Coronary artery (tissue), 2 donors: Measurements from ENCODE around the gene TTLL13.

Experiments
- DNase-seq: peaks from one replicate; pipeline ENCODE4 v3.0.0-alpha.2; 2017; ENCODE audit warnings: low spot score
- H3K27ac ChIP-seq, 2 donors: fragments of 200-600 bp; sonication (generic); one replicate each; pipeline ENCODE4 v1.5.1; 2016 to 2019
- H3K4me3 ChIP-seq: fragments of 200-600 bp; sonication (generic); 2 replicates; pipeline ENCODE4 v1.5.1; 2016; ENCODE audit warnings: mild to moderate bottlenecking, moderate library complexity
- CTCF ChIP-seq: fragments of 200-600 bp; sonication (generic); IDR thresholded peaks from one replicate; pipeline ENCODE4 v1.5.1; 2019; ENCODE audit warnings: antibody characterized with exemption

Gene TTLL13

GRCh38 chr15:90261811-90262210 lies 12.5 kb downstream of the TTLL13 start:
- TF ChIP-seq CTCF: no peak
- Histone ChIP-seq H3K4me3 (no peak overlapping the region), H3K27ac (no peak overlapping the region)
- no peak for DNase-seq

DNA sequence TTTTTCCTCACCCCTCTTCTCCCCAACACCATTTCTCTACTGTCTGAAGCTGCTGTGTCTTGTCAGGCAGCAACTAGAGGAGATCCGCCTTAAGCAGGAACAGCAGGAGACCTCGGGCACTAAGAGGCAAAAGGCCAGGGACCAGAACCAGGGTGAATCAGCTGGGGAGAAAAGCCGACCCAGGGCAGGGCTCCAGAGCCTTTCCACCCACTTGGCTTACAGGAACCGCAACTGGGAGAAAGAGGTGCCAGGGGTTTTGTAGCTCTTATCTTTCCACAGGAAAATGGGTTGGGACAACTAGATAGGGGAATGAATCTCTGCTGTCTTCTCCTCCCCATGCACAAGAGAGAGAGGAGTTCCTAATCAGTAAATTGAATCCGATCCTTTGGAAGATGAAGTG lies 13.1 kb downstream of the TTLL13 start:
- no peak for TF ChIP-seq CTCF
- Histone ChIP-seq H3K4me3 (no peak overlapping the region), H3K27ac (no peak overlapping the region)
- no peak for DNase-seq

DNA sequence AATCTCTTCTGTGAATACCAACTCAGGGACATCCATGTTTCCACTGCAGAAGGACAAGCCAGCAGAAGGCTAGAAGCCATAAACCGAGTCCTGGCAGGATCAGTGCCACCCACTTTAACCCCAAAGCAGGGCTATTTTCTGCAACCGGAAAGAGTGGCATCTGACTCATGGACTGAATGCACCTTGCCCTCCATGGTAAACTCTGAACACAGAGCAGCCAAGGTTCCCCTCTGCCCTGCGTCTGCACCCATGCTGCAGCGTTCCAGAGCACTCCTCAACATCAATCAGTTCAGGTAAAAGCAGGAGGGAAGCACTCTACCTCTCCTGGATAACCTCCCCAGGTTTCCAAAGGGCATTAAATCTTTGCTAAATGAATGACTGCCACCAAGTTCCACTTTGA lies 15.3 kb downstream of the TTLL13 start:
- Histone ChIP-seq H3K27ac (peak overlapping the region; percentile 91 to 92), H3K4me3 (peak overlapping the region; percentile 81)
- no peak for DNase-seq
- no peak for TF ChIP-seq CTCF

DNA sequence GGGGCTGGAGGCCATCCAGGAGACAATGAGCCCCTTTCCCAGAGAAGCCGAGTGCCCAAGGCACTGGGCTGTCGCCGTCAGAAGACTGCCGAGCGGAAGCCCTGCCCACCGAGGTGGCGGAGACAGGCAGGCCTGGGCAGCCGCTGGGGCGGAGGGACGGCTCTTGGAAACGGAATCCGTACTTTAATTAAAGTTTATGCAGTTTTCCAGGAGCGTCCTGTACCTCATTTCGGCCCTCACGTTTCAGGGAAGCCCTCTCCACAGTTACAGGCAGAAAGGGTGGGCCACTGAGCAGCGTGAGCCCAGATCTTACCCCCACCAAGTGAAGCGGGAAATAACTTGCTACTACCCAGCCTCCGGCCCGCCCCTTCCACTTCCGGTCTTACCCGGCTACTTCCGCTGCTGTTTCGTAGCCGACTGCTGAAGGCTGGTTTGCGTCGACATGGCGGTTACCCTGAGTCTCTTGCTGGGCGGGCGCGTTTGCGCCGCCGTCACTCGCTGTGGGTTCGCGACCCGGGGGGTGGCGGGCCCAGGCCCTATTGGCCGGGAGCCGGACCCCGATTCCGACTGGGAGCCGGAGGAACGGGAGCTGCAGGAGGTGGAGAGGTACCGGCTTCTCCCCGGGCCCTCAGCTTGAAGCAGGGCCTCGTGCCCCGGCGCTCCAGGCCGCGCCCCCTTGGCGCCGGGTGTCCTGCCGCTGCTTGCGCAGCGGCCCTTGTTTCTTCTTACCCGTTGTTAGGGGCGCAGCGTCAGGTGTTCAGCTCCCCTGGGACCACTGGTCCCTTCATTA lies 16.1 kb downstream of the TTLL13 start, which contains the start of gene NGRN:
Gene NGRN, plus strand, starts transcription at position 402 of the 790 bp plus-strand sequence. Its CDS starts 41 bp downstream, at position 443.
- TF ChIP-seq CTCF: no peak
- peak; percentile 97 for DNase-seq
- peak within 1 kb of the TSS; percentile 81 for H3K4me3 ChIP-seq
- H3K27ac ChIP-seq: peak within 1 kb of the TSS; percentile 91 to 92

- DNase-seq: no peak
- peak overlapping the region; percentile 81 for H3K4me3 ChIP-seq
- TF ChIP-seq CTCF: no peak
- H3K27ac ChIP-seq: peak overlapping the region; percentile 91 to 92
Measured at GRCh38 chr15:90266061-90266431, 16.7 kb downstream of the TTLL13 start.

- Histone ChIP-seq H3K4me3 (peak overlapping the region; percentile 81), H3K27ac (peak overlapping the region; percentile 91 to 92)
- TF ChIP-seq CTCF: no peak
- no peak for DNase-seq
Measured at GRCh38 chr15:90266485-90266884, 17.1 kb downstream of the TTLL13 start.

- no peak for TF ChIP-seq CTCF
- Histone ChIP-seq H3K4me3 (peak overlapping the region; percentile 81), H3K27ac (no peak overlapping the region)
- DNase-seq: no peak
Measured at GRCh38 chr15:90268415-90268814, 19.1 kb downstream of the TTLL13 start.
